ENCODE results near the gene BMS1. TPM values are rescaled to one million over a fixed set of nuclear protein-coding genes. Genes with fewer than 3 reads are reported as not detected.
"Not testable (repeated sequence)": the region's sequence is repeated elsewhere in the genome, so short reads cannot be mapped to it uniquely, and the experiment has no call there.

The BMS1 gene
- total and polyA plus RNA-seq, 12 donors: 8.6 to 27.8 (median 12.7) TPM

DNA sequence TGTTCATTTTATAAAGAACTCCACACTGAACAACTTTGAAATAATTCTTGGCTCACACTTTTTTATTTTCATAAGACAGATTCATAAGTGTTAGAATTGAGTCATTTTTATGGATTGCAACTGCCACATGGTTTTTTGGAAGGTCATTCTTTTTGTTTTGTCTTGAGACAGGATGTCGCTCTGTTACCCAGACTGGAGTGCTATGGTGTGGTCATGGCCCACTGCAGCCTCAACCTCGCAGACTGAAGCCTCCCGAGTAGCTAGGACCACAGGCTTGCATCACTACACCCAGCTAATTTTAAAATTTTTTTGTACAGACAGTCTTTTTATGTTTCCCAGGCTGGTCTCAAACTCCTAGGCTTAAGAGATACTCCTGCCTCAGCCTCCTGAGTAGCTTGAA is 20.3 kb downstream of the BMS1 start:
- Histone ChIP-seq H3K9me3 (replicated peaks in 1 of 3) (no peaks in the 10 kb centered on the region), H3K36me3 (replicated peaks in 1 of 2) (peaks cover 0 to 72% of the 10 kb centered on the region in 2 donors), H3K27me3 (no peaks in the 10 kb centered on the region), H3K4me1 (replicated peaks in 1 of 2) (no peaks in the 10 kb centered on the region), H3K27ac (no peak overlapping the region), H3K4me3 (no peak overlapping the region)
- DNase-seq: no peak
- intact Hi-C loops (cut with DNase I): no loop called here
- TF ChIP-seq, protein P1, sequence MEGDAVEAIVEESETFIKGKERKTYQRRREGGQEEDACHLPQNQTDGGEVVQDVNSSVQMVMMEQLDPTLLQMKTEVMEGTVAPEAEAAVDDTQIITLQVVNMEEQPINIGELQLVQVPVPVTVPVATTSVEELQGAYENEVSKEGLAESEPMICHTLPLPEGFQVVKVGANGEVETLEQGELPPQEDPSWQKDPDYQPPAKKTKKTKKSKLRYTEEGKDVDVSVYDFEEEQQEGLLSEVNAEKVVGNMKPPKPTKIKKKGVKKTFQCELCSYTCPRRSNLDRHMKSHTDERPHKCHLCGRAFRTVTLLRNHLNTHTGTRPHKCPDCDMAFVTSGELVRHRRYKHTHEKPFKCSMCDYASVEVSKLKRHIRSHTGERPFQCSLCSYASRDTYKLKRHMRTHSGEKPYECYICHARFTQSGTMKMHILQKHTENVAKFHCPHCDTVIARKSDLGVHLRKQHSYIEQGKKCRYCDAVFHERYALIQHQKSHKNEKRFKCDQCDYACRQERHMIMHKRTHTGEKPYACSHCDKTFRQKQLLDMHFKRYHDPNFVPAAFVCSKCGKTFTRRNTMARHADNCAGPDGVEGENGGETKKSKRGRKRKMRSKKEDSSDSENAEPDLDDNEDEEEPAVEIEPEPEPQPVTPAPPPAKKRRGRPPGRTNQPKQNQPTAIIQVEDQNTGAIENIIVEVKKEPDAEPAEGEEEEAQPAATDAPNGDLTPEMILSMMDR (IDR thresholded peaks at IDR 0.05): no peak
- TF ChIP-seq POLR2A (IDR thresholded peaks at IDR 0.05): no peak
- 78 to 95% (median 81%) methylated on average over 3 of the region's 3 CpGs for WGBS, 4 donors

DNA sequence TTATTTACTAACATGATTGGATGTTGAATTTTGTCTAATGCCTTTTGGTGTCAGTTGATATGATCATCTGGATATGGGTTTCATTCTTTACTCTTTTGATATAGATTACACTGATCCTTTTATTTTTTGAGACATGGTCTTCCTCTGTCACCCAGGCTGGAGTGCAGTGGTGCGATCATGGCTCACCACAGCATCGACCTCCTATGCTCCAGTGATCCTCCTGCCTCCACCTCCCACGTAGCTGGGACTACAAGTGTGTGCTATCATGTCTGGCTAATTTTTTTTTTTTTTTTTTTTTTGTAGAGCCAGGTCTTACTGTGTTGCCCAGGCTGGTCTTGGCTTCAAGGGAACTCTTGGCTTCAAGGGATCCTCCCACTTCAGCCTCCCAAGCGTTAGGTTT is 27.1 kb downstream of the BMS1 start:
- Histone ChIP-seq H3K9me3 (replicated peaks in 1 of 3) (no peaks in the 10 kb centered on the region), H3K27ac (no peak overlapping the region), H3K27me3 (no peaks in the 10 kb centered on the region), H3K4me3 (no peak overlapping the region), H3K36me3 (replicated peaks in 1 of 2) (peaks cover 0 to 14% of the 10 kb centered on the region in 2 donors), H3K4me1 (replicated peaks in 1 of 2) (peaks cover 0 to 7% of the 10 kb centered on the region in 2 donors)
- TF ChIP-seq, protein P1 (IDR thresholded peaks at IDR 0.05): no peak
- TF ChIP-seq POLR2A (IDR thresholded peaks at IDR 0.05): no peak
- 92 to 100% (median 98%) methylated on average over 4 of the region's 4 CpGs for WGBS, 4 donors
- no peak for DNase-seq
- intact Hi-C loops (cut with DNase I): no loop called here

DNA sequence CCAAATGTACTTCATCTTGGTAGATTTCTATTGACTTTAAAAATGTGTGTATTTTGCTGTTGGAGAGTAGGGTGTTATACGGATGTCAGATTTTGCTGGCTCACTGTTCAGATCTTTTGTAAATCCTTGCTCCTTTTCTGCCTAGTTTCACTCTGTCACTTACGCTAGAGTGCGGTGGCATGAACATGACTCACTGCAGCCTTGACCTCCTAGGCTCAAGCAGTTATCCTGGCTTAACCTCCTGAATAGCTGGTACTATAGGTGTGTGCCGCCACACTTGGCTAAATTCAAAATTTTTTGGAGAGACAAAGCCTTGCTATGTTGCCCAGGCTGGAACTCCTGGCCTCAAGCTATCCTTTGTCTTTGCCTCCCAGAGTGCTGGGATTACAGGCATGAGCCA is 29.4 kb downstream of the BMS1 start:
- Histone ChIP-seq H3K4me1 (replicated peaks in 1 of 2) (peaks cover 0 to 7% of the 10 kb centered on the region in 2 donors), H3K4me3 (no peak overlapping the region), H3K9me3 (replicated peaks in 1 of 3) (no peaks in the 10 kb centered on the region), H3K36me3 (replicated peaks in 1 of 2) (no peaks in the 10 kb centered on the region), H3K27ac (peak overlapping the region in 1 of 5 donors; percentile 37), H3K27me3 (no peaks in the 10 kb centered on the region)
- peak in 6 of 7 donors; percentile 29 to 69 (median 48) for DNase-seq
- 44 to 61% (median 54%) methylated on average over 4 of the region's 4 CpGs for WGBS, 4 donors
- intact Hi-C loops (cut with DNase I): no loop called here
- no peak for TF ChIP-seq POLR2A (IDR thresholded peaks at IDR 0.05)
- TF ChIP-seq, protein P1 (IDR thresholded peaks at IDR 0.05): no peak

DNA sequence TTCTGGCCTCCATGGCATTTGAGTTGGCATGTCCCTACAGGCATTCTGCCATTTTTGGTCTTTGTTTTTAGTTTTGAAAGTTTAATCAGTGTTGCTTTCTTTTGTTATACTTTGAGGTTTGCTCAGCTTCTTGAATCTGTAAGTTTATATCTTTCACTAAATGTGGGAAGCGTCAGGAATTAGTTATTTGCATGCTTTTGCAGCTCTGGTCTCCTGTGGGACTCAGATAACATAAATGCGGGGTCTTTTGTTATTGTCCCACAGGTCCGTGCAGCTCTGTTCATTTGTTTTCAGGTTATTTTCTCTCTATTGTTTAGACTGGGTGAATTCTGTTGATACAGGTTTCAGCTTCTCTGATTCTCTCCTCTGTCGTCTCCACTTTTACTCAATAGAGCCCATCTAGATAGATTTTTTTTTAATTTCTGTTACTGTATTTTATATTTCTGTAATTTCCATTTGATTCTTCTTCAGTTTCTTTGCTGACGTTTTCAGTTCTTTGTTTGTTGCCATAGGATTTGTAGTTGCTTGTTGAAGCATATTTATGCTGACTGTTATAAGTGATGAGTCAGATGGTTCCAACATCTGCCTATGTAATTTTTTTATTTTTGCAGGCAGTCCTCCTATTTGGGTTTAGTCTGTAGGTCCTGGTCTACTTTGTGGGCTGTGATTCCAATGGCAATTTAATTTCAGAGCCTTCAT is 31.5 kb downstream of the BMS1 start:
- H3K4me1 ChIP-seq (replicated peaks in 1 of 2); DNase-seq; H3K9me3 ChIP-seq (replicated peaks in 1 of 3); H3K27ac ChIP-seq; H3K27me3 ChIP-seq; intact Hi-C loops (cut with DNase I); H3K4me3 ChIP-seq: not testable (repeated sequence)
- 96 to 99% (median 97%) methylated on average over 5 of the region's 5 CpGs for WGBS, 4 donors
- H3K36me3 ChIP-seq (replicated peaks in 1 of 2): peaks cover 0 to 16% of the 10 kb centered on the region in 2 donors

DNA sequence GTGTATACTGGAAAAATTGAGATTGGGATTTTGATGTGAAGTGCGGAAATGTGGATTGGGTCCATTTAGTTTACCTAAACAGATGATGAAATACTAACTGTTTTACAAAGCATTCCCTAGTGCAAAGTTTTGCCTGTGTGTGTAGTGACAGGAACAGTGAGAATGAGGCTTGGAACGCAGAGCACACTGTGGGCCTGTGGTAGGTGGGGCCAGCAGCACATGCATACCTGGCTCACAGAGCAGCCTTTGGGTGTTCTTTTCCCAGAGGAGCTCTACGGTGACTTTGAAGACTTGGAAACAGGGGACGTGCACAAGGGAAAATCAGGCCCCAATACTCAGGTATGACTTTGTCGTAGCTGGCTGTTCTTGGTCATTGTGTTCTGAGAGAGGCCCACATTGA is 33.7 kb downstream of the BMS1 start:
- H3K4me1 ChIP-seq (replicated peaks in 1 of 2); H3K27ac ChIP-seq; intact Hi-C loops (cut with DNase I); H3K9me3 ChIP-seq (replicated peaks in 1 of 3); DNase-seq; H3K4me3 ChIP-seq; H3K27me3 ChIP-seq: not testable (repeated sequence)
- 91 to 93% (median 92%) methylated on average over 5 of the region's 5 CpGs for WGBS, 4 donors
- H3K36me3 ChIP-seq (replicated peaks in 1 of 2): peaks cover 0 to 34% of the 10 kb centered on the region in 2 donors

Measured in adrenal gland (tissue), 12 donors.